Mucosa of rectum (tissue), 2 donors: ENCODE data around the gene MOCS1.

Source experiments
- H3K27ac ChIP-seq, 2 donors: one replicate each; pipeline ENCODE4 v1.7.0; 2013; ENCODE audit warnings: inconsistent platforms in 2 of 2, low read depth in 2 of 2, low read length in 2 of 2
- H3K27me3 ChIP-seq, 2 donors: one replicate each; pipeline ENCODE4 v1.7.0; 2013; ENCODE audit warnings: low read length in 2 of 2; ENCODE audit not compliant: control insufficient read depth in 2 of 2, insufficient read depth in 2 of 2
- H3K36me3 ChIP-seq, 2 donors: one replicate each; pipeline ENCODE4 v1.7.0; 2013; ENCODE audit warnings: low read length in 2 of 2; ENCODE audit not compliant: control insufficient read depth in 2 of 2, insufficient read depth in 2 of 2
- H3K4me1 ChIP-seq, 2 donors: one replicate each; pipeline ENCODE4 v1.7.0; 2013; ENCODE audit warnings: low read length in 2 of 2, mild to moderate bottlenecking in 1 of 2; ENCODE audit not compliant: control insufficient read depth in 2 of 2, insufficient read depth in 2 of 2
- H3K4me3 ChIP-seq, 2 donors: one replicate each; pipeline ENCODE4 v1.7.0; 2013; ENCODE audit warnings: low read length in 2 of 2
- H3K9ac ChIP-seq, 2 donors: one replicate each; pipeline ENCODE4 v1.7.0; 2013; ENCODE audit warnings: low read length in 2 of 2, low read depth in 1 of 2, mild to moderate bottlenecking in 1 of 2
- H3K9me3 ChIP-seq, 2 donors: one replicate each; pipeline ENCODE4 v1.7.0; 2013; ENCODE audit warnings: low read length in 2 of 2; ENCODE audit not compliant: control insufficient read depth in 2 of 2
- donor health status: healthy.
- donor health status: Normal muscosa, but diverticular disease.

MOCS1 gene

GRCh38 chr6:39884696-39885095 lies 49.6 kb downstream of the MOCS1 start:
- Histone ChIP-seq H3K27ac (no peak overlapping the region), H3K4me1 (peaks cover 0 to 4% of the 10 kb centered on the region in 2 donors), H3K9me3 (no peaks in the 10 kb centered on the region), H3K36me3 (no peaks in the 10 kb centered on the region), H3K4me3 (no peak overlapping the region), H3K27me3 (no peaks in the 10 kb centered on the region), H3K9ac (no peak overlapping the region)

GRCh38 chr6:39882531-39882899 lies 51.7 kb downstream of the MOCS1 start:
- Histone ChIP-seq H3K36me3 (no peaks in the 10 kb centered on the region), H3K4me1 (no peaks in the 10 kb centered on the region), H3K27me3 (no peaks in the 10 kb centered on the region), H3K4me3 (no peak overlapping the region), H3K27ac (no peak overlapping the region), H3K9me3 (no peaks in the 10 kb centered on the region), H3K9ac (no peak overlapping the region)

GRCh38 chr6:39881851-39882530 lies 52.3 kb downstream of the MOCS1 start:
- H3K4me3 ChIP-seq: no peak overlapping the region
- H3K4me1 ChIP-seq: no peaks in the 10 kb centered on the region
- no peaks in the 10 kb centered on the region for H3K9me3 ChIP-seq
- no peaks in the 10 kb centered on the region for H3K36me3 ChIP-seq
- no peaks in the 10 kb centered on the region for H3K27me3 ChIP-seq
- H3K27ac ChIP-seq: no peak overlapping the region
- no peak overlapping the region for H3K9ac ChIP-seq

- Histone ChIP-seq H3K27me3 (no peaks in the 10 kb centered on the region), H3K27ac (no peak overlapping the region), H3K9ac (no peak overlapping the region), H3K4me3 (no peak overlapping the region), H3K36me3 (no peaks in the 10 kb centered on the region), H3K9me3 (no peaks in the 10 kb centered on the region), H3K4me1 (no peaks in the 10 kb centered on the region)
These were observed 53.7 kb downstream of the MOCS1 start for GRCh38 chr6:39880594-39880993.

GRCh38 chr6:39879535-39879934 lies 54.7 kb downstream of the MOCS1 start:
- Histone ChIP-seq H3K27me3 (no peaks in the 10 kb centered on the region), H3K27ac (no peak overlapping the region), H3K36me3 (no peaks in the 10 kb centered on the region), H3K9ac (no peak overlapping the region), H3K4me1 (no peaks in the 10 kb centered on the region), H3K4me3 (no peak overlapping the region), H3K9me3 (no peaks in the 10 kb centered on the region)

- Histone ChIP-seq H3K36me3 (no peaks in the 10 kb centered on the region), H3K9ac (no peak overlapping the region), H3K4me3 (no peak overlapping the region), H3K27me3 (no peaks in the 10 kb centered on the region), H3K27ac (no peak overlapping the region), H3K9me3 (no peaks in the 10 kb centered on the region), H3K4me1 (no peaks in the 10 kb centered on the region)
These were observed 57.4 kb downstream of the MOCS1 start for GRCh38 chr6:39876826-39877225.

- H3K36me3 ChIP-seq: no peaks in the 10 kb centered on the region
- H3K9me3 ChIP-seq: no peaks in the 10 kb centered on the region
- no peak overlapping the region for H3K9ac ChIP-seq
- no peaks in the 10 kb centered on the region for H3K4me1 ChIP-seq
- H3K4me3 ChIP-seq: no peak overlapping the region
- H3K27me3 ChIP-seq: no peaks in the 10 kb centered on the region
- no peak overlapping the region for H3K27ac ChIP-seq
These were observed 58.2 kb downstream of the MOCS1 start for GRCh38 chr6:39876111-39876510.

GRCh38 chr6:39873439-39873838 lies 60.8 kb downstream of the MOCS1 start:
- Histone ChIP-seq H3K36me3 (no peaks in the 10 kb centered on the region), H3K27me3 (no peaks in the 10 kb centered on the region), H3K4me3 (no peak overlapping the region), H3K9ac (no peak overlapping the region), H3K27ac (no peak overlapping the region), H3K4me1 (no peaks in the 10 kb centered on the region), H3K9me3 (no peaks in the 10 kb centered on the region)

GRCh38 chr6:39870950-39871349 lies 63.3 kb downstream of the MOCS1 start:
- no peaks in the 10 kb centered on the region for H3K4me1 ChIP-seq
- no peak overlapping the region for H3K9ac ChIP-seq
- no peak overlapping the region for H3K4me3 ChIP-seq
- no peaks in the 10 kb centered on the region for H3K27me3 ChIP-seq
- H3K27ac ChIP-seq: no peak overlapping the region
- H3K36me3 ChIP-seq: no peaks in the 10 kb centered on the region
- H3K9me3 ChIP-seq: no peaks in the 10 kb centered on the region

- no peaks in the 10 kb centered on the region for H3K4me1 ChIP-seq
- H3K4me3 ChIP-seq: no peak overlapping the region
- no peak overlapping the region for H3K9ac ChIP-seq
- no peak overlapping the region for H3K27ac ChIP-seq
- no peaks in the 10 kb centered on the region for H3K27me3 ChIP-seq
- H3K9me3 ChIP-seq: no peaks in the 10 kb centered on the region
- no peaks in the 10 kb centered on the region for H3K36me3 ChIP-seq
These were observed 66.7 kb downstream of the MOCS1 start for GRCh38 chr6:39867592-39867991.
